A549 (cell line): ENCODE results near the gene HS6ST3. TPM values are rescaled to one million over a fixed set of nuclear protein-coding genes. Genes with fewer than 3 reads are reported as not detected.

Source experiments
- ATAC-seq, 2 experiments: fragments of 200-7000 bp in 1 of 2; fragments of >200 bp in 1 of 2; cut with Nextera tagmentation in 1 of 2; cut with Tn5 transposase in 1 of 2; 3 replicates each; pipeline versions ENCODE4 v1.8.0 to v1.9.1; 2018 to 2020; ENCODE audit warnings: mild to moderate bottlenecking in 1 of 2, moderate library complexity in 1 of 2
- CTCF ChIA-PET: fragments of 300-600 bp; sonication (Branson Sonifier 250); formaldehyde crosslinking; extraction: SDS; loops from one replicate; lab custom pipeline; 2021; ENCODE audit warnings: antibody characterized with exemption, inconsistent platforms; lab: Yijun Ruan, JAX
- POLR2A ChIA-PET: fragments of 350-600 bp; formaldehyde crosslinking; extraction: SDS; loops from one replicate; lab custom pipeline; 2021; ENCODE audit warnings: antibody characterized with exemption, inconsistent platforms; lab: Yijun Ruan, JAX
- DNase-seq, 2 experiments: peaks; one replicate each; pipeline versions ENCODE4 v3.0.0 to v3.0.0-alpha.2; 2011 to 2016; ENCODE audit warnings: low read depth in 1 of 2, low spot score in 1 of 2
- FAIRE-seq: peaks from 2 replicates; lab custom pipeline; 2011; peaks lifted over from hg19 to GRCh38; lab: Jason Lieb, UNC
- H3K27ac ChIP-seq, 2 experiments: fragments of >200 bp; sonication (Bioruptor Twin); formaldehyde crosslinking; 3 replicates each; pipeline ENCODE4 v1.5.1; 2016 to 2017
- H3K4me1 ChIP-seq: fragments of >200 bp; sonication (Bioruptor Twin); formaldehyde crosslinking; 3 replicates; pipeline ENCODE4 v1.6.1; 2016
- H3K4me2 ChIP-seq: fragments of >200 bp; sonication (Bioruptor Twin); formaldehyde crosslinking; 3 replicates; pipeline ENCODE4 v1.6.1; 2016
- H3K4me3 ChIP-seq: fragments of >200 bp; sonication (Bioruptor Twin); formaldehyde crosslinking; 3 replicates; pipeline ENCODE4 v1.5.1; 2016
- H3K9me3 ChIP-seq: fragments of >200 bp; sonication (Bioruptor Twin); formaldehyde crosslinking; 3 replicates; pipeline ENCODE4 v1.6.1; 2016
- CBX2 ChIP-seq: fragments of 200-600 bp; sonication (generic); IDR thresholded peaks from 2 replicates; pipeline ENCODE4 v1.6.1; 2016; ENCODE audit warnings: low read depth, mild to moderate bottlenecking, borderline replicate concordance
- CEBPB ChIP-seq, 2 experiments: fragments of >200 bp in 1 of 2; sonication (Bioruptor Twin) in 1 of 2; formaldehyde crosslinking in 1 of 2; IDR thresholded peaks; 2 replicates each; pipeline ENCODE4 v1.6.1; 2012 to 2016
- CTCF ChIP-seq: fragments of >200 bp; sonication (Bioruptor Twin); formaldehyde crosslinking; IDR thresholded peaks from 3 replicates; pipeline ENCODE4 v1.5.1; 2016
- EHF ChIP-seq: fragments of 250-450 bp; sonication (Bioruptor Pico); IDR thresholded peaks from 2 replicates; pipeline ENCODE4 v1.5.0; 2020; ENCODE audit warnings: mild to moderate bottlenecking
- FOXS1 ChIP-seq: fragments of 250-450 bp; sonication (Bioruptor Pico); IDR thresholded peaks from 2 replicates; pipeline ENCODE4 v1.5.0; 2020; ENCODE audit warnings: mild to moderate bottlenecking, moderate library complexity
- HOXB13 ChIP-seq: fragments of 250-450 bp; sonication (Bioruptor Pico); IDR thresholded peaks from 2 replicates; pipeline ENCODE4 v1.5.0; 2020; ENCODE audit warnings: low read depth, mild to moderate bottlenecking, moderate library complexity
- JUN ChIP-seq, 2 experiments: fragments of >200 bp; sonication (Bioruptor Twin); formaldehyde crosslinking; IDR thresholded peaks; 2 replicates in 1 of 2; 3 replicates in 1 of 2; pipeline ENCODE4 v1.6.1; 2016 to 2017
- KDM1A ChIP-seq: fragments of 200-600 bp; sonication (generic); IDR thresholded peaks from 2 replicates; pipeline ENCODE4 v1.6.1; 2016; ENCODE audit warnings: low read depth, mild to moderate bottlenecking
- KDM5A ChIP-seq: fragments of 200-600 bp; sonication (generic); IDR thresholded peaks from 2 replicates; pipeline ENCODE4 v1.6.1; 2016; ENCODE audit warnings: antibody characterized with exemption, mild to moderate bottlenecking
- MAX ChIP-seq: IDR thresholded peaks from 2 replicates; pipeline ENCODE4 v1.6.1; 2012
- MAZ ChIP-seq: fragments of 150-350 bp; IDR thresholded peaks from 2 replicates; pipeline ENCODE4 v1.6.1; 2014; ENCODE audit warnings: antibody characterized with exemption, low read depth, low read length, borderline replicate concordance
- MYC ChIP-seq: IDR thresholded peaks from 2 replicates; pipeline ENCODE4 v1.6.1; 2012; ENCODE audit warnings: mild to moderate bottlenecking, inconsistent platforms, low read length, improper control_type of control experiment, borderline replicate concordance
- NR3C1 ChIP-seq: fragments of >200 bp; sonication (Bioruptor Twin); formaldehyde crosslinking; IDR thresholded peaks from 3 replicates; pipeline ENCODE4 v1.6.1; 2017
- PHF8 ChIP-seq: fragments of 200-600 bp; sonication (generic); IDR thresholded peaks from 2 replicates; pipeline ENCODE4 v1.6.1; 2016; ENCODE audit warnings: low read depth, mild to moderate bottlenecking, antibody characterized with exemption, moderate library complexity, borderline replicate concordance
- POLR2AphosphoS2 ChIP-seq: conservative IDR thresholded peaks from 2 replicates; pipeline ENCODE4 v1.6.1; 2012; ENCODE audit warnings: low read length, improper control_type of control experiment, inconsistent platforms
- RAD21 ChIP-seq, 2 experiments: fragments of >200 bp in 1 of 2; sonication (Bioruptor Twin) in 1 of 2; formaldehyde crosslinking in 1 of 2; IDR thresholded peaks in 1 of 2; conservative IDR thresholded peaks in 1 of 2; 2 replicates in 1 of 2; 3 replicates in 1 of 2; pipeline ENCODE4 v1.6.1; 2012 to 2018; ENCODE audit warnings: inconsistent platforms in 1 of 2
- RNF2 ChIP-seq: fragments of 200-600 bp; sonication (generic); IDR thresholded peaks from 2 replicates; pipeline ENCODE4 v1.6.1; 2016; ENCODE audit warnings: low read depth, mild to moderate bottlenecking, antibody characterized with exemption, moderate library complexity, borderline replicate concordance
- SREBF2 ChIP-seq: fragments of 450-650 bp; IDR thresholded peaks from 2 replicates; pipeline ENCODE4 v1.6.1; 2014; ENCODE audit warnings: mild to moderate bottlenecking, moderate library complexity
- TFCP2L1 ChIP-seq: fragments of 250-450 bp; sonication (Bioruptor Pico); IDR thresholded peaks from 2 replicates; pipeline ENCODE4 v1.5.0; 2021; ENCODE audit warnings: mild to moderate bottlenecking
- TP53 ChIP-seq: fragments of 250-450 bp; sonication (Bioruptor Pico); IDR thresholded peaks from 2 replicates; pipeline ENCODE4 v1.5.0; 2021; ENCODE audit warnings: mild to moderate bottlenecking, moderate library complexity
- USF2 ChIP-seq: fragments of 450-650 bp; IDR thresholded peaks from 2 replicates; pipeline ENCODE4 v1.6.1; 2014; ENCODE audit warnings: antibody characterized with exemption
- ZNF302 ChIP-seq: fragments of 250-450 bp; sonication (Bioruptor Pico); IDR thresholded peaks from 2 replicates; pipeline ENCODE4 v1.9.0; 2021; ENCODE audit warnings: inconsistent platforms, mild to moderate bottlenecking, moderate library complexity
- ZSCAN20 ChIP-seq: fragments of 250-450 bp; sonication (Bioruptor Pico); IDR thresholded peaks from 2 replicates; pipeline ENCODE4 v1.8.0; 2022; ENCODE audit warnings: mild to moderate bottlenecking, moderate library complexity
- WGBS: methylation state at CpG from one replicate; pipeline ENCODE4 v1.1.6; 2017; ENCODE audit errors: missing lambda C conversion rate; 5-methylcytosine and 5-hydroxymethylcytosine counted together
- polyA plus RNA-seq, 4 experiments: library from polyadenylated mRNA; depleted of rRNA in 3 of 4; stranded (reverse); fragments of >200 nt; fragmentation: RNase III in 1 of 4; extraction: RNeasy Plus Mini Kit Qiagen cat#74134 plus additional on column Dnase treatment in 1 of 4; gene quantifications; 2 replicates in 3 of 4; 3 replicates in 1 of 4; pipeline ENCODE4 v1.2.3, GENCODE V29; 2011 to 2017
- TF ChIP-seq, protein P1 (sequence below): fragments of >200 bp; sonication (Bioruptor Twin); formaldehyde crosslinking; IDR thresholded peaks from 2 replicates; pipeline ENCODE4 v1.6.1; 2016
- TF ChIP-seq, protein P2 (sequence below): fragments of 150-350 bp; IDR thresholded peaks from 2 replicates; pipeline ENCODE4 v1.6.1; 2014; ENCODE audit warnings: low read depth, mild to moderate bottlenecking, low read length
- TF ChIP-seq, protein P3 (sequence below): fragments of 250-450 bp; sonication (Bioruptor Pico); IDR thresholded peaks from 2 replicates; pipeline ENCODE4 v1.5.0; 2020; ENCODE audit warnings: low read depth, mild to moderate bottlenecking, moderate library complexity

Gene HS6ST3
- polyA plus RNA-seq, 2 of the 4 experiments (the other 2 are of a cell fraction), result not detected

DNA sequence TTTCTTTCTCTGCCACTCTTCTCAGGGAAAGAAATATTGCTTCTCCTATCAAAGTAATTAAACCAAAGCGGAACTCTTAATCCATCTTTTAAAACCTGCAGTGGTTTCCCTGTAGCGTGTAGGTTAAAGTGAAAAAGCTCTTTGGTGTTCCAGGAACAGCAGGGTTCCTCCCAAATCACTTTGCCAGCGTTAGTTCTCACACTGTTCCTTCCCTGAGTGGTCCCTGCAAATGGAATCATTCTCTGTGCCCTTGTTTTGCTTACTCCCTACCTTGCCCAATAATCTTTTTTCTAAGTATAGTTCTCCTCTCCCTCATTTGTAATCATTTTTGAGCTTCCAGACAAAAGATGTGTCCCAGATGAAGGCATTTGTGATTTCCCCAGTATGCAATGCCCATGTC, 207.5 kb downstream of the HS6ST3 start:
- Histone ChIP-seq H3K9me3 (no peaks in the 10 kb centered on the region), H3K4me1 (no peaks in the 10 kb centered on the region), H3K4me3 (no peak overlapping the region), H3K4me2 (no peak overlapping the region), H3K27ac (no peak overlapping the region)
- 16% methylated on average over 3 of the region's 3 CpGs for WGBS
- DNase-seq (no peak), FAIRE-seq (no peak), ATAC-seq (no peak)
- ChIA-PET POLR2A (no interaction called here), CTCF (no interaction called here)
- TF ChIP-seq ZSCAN20 (CRISPR knock-in tag) (no peak), SREBF2 (no peak), CTCF (no peak), EHF (no peak), RAD21 (conservative IDR thresholded peaks at IDR 0.05 in 1 of 2, IDR thresholded peaks at IDR 0.05 in 1 of 2) (no peak), KDM1A (no peak), ZNF302 (CRISPR knock-in tag) (no peak), MYC (no peak), RNF2 (no peak), NR3C1 (no peak), JUN (IDR thresholded peaks at IDR 0.05) (no peak)
- TF ChIP-seq, protein P1, sequence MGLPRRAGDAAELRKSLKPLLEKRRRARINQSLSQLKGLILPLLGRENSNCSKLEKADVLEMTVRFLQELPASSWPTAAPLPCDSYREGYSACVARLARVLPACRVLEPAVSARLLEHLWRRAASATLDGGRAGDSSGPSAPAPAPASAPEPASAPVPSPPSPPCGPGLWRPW, result no peak
- TF ChIP-seq, protein P2, sequence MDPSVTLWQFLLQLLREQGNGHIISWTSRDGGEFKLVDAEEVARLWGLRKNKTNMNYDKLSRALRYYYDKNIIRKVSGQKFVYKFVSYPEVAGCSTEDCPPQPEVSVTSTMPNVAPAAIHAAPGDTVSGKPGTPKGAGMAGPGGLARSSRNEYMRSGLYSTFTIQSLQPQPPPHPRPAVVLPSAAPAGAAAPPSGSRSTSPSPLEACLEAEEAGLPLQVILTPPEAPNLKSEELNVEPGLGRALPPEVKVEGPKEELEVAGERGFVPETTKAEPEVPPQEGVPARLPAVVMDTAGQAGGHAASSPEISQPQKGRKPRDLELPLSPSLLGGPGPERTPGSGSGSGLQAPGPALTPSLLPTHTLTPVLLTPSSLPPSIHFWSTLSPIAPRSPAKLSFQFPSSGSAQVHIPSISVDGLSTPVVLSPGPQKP, result no peak

DNA sequence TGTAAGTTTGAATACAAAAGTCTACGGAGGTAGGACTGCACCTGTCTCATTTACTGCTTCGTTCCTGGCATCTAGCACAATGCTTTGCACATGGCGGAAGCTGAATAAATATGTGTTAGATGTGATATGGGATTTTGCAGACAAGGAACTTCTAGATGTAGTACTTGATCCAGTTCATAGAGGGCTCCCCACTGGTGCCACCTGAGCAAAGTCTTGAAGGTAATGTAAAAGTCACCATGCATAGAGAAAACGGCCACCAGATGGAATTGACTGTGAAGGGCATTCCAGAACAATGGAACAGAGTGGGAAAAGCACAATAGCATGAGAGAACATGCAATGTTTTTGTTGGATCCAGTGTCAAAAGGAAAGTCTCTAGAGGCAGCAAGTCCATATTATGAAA, 209.3 kb downstream of the HS6ST3 start:
- CTCF ChIA-PET, result no interaction called here
- H3K4me3 ChIP-seq, result no peak overlapping the region
- WGBS, result 25% methylated on average over 4 of the region's 4 CpGs

More for the DNA sequence above, 209.3 kb downstream of the HS6ST3 start:
- TF ChIP-seq ZNF302 (CRISPR knock-in tag), result no peak
- TF ChIP-seq MAZ, result no peak
- TF ChIP-seq KDM5A, result no peak
- TF ChIP-seq, protein P3, sequence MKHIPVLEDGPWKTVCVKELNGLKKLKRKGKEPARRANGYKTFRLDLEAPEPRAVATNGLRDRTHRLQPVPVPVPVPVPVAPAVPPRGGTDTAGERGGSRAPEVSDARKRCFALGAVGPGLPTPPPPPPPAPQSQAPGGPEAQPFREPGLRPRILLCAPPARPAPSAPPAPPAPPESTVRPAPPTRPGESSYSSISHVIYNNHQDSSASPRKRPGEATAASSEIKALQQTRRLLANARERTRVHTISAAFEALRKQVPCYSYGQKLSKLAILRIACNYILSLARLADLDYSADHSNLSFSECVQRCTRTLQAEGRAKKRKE (CRISPR knock-in tag), result no peak
- no peak for TF ChIP-seq TFCP2L1 (CRISPR knock-in tag)
- TF ChIP-seq HOXB13 (CRISPR knock-in tag), result no peak
- TF ChIP-seq USF2, result no peak
- TF ChIP-seq EHF, result no peak
- TF ChIP-seq KDM1A, result no peak
- no peak for TF ChIP-seq FOXS1 (CRISPR knock-in tag)
- no peak for TF ChIP-seq PHF8
- no peak for TF ChIP-seq CEBPB (IDR thresholded peaks at IDR 0.05)
- no peak for TF ChIP-seq TP53 (CRISPR knock-in tag)
- TF ChIP-seq MAX, result no peak
- no peak for TF ChIP-seq RNF2
- TF ChIP-seq RAD21 (conservative IDR thresholded peaks at IDR 0.05 in 1 of 2, IDR thresholded peaks at IDR 0.05 in 1 of 2), result no peak
- TF ChIP-seq POLR2AphosphoS2, result no peak
- TF ChIP-seq CBX2, result no peak
- peak in 1 of 2 experiments; percentile 1 for DNase-seq
- Histone ChIP-seq H3K9me3 (no peaks in the 10 kb centered on the region), H3K27ac (no peak overlapping the region), H3K4me1 (no peaks in the 10 kb centered on the region), H3K4me2 (no peak overlapping the region)
- POLR2A ChIA-PET, result no interaction called here
- ATAC-seq, result no peak
- no peak for FAIRE-seq
